NCI-H82 treated with DMSO at 0.1 percent for 48 hours (cell line): ENCODE measurements around the gene METTL23.
"Not testable (repeated sequence)": the region's sequence is repeated elsewhere in the genome, so short reads cannot be mapped to it uniquely, and the experiment has no call there.

Source experiments
- DNase-seq: peaks from one replicate; lab custom pipeline; 2025; ENCODE audit not compliant: unreplicated experiment; lab: John Stamatoyannopoulos, UW

Gene METTL23

GRCh38 chr17:76734080-76734840 is 7.6 kb downstream of the METTL23 start:
- no peak for DNase-seq

- DNase-seq, result no peak
Observed at GRCh38 chr17:76735006-76735405, 8.4 kb downstream of the METTL23 start.

- no peak for DNase-seq
Observed at GRCh38 chr17:76735586-76736348, 9.1 kb downstream of the METTL23 start.

GRCh38 chr17:76736349-76737081 is 9.9 kb downstream of the METTL23 start:
- DNase-seq, result no peak

- peak; percentile 96 for DNase-seq
Observed at GRCh38 chr17:76737082-76737675, 10.5 kb downstream of the METTL23 start, which contains the start of gene SRSF2. SRSF2 (minus strand) TSS chr17:76737331; CDS start chr17:76737160, 171 bp downstream.

GRCh38 chr17:76737676-76738467 is 11.2 kb downstream of the METTL23 start, which contains the start of gene MFSD11:
MFSD11 (plus strand) TSS chr17:76738119; CDS start chr17:76738353, 234 bp downstream.
- DNase-seq, result peak; percentile 87

GRCh38 chr17:76738468-76738850 is 11.8 kb downstream of the METTL23 start:
- DNase-seq, result no peak

- DNase-seq, result not testable (repeated sequence)
Observed at GRCh38 chr17:76739568-76740115, 13.0 kb downstream of the METTL23 start.

- DNase-seq, result no peak
Observed at GRCh38 chr17:76740329-76741118, 13.9 kb downstream of the METTL23 start.

GRCh38 chr17:76742958-76743357 is 16.3 kb downstream of the METTL23 start:
- no peak for DNase-seq

GRCh38 chr17:76744747-76745146 is 18.1 kb downstream of the METTL23 start:
- DNase-seq, result no peak

- not testable (repeated sequence) for DNase-seq
Observed at GRCh38 chr17:76745785-76746184, 19.1 kb downstream of the METTL23 start.

GRCh38 chr17:76747716-76748363 is 21.2 kb downstream of the METTL23 start:
- no peak for DNase-seq

GRCh38 chr17:76748657-76749056 is 22.0 kb downstream of the METTL23 start:
- DNase-seq, result no peak

GRCh38 chr17:76751416-76751993 is 24.9 kb downstream of the METTL23 start:
- DNase-seq, result no peak

GRCh38 chr17:76752006-76752405 is 25.4 kb downstream of the METTL23 start:
- DNase-seq, result no peak

GRCh38 chr17:76753061-76753961 is 26.7 kb downstream of the METTL23 start:
- no peak for DNase-seq
